HCEC 1CT (cell line): Measurements from ENCODE around the gene OR2B6.

Experiments
- DNase-seq: peaks from one replicate; pipeline ENCODE4 v3.0.0-alpha.2; 2017

OR2B6 gene

DNA sequence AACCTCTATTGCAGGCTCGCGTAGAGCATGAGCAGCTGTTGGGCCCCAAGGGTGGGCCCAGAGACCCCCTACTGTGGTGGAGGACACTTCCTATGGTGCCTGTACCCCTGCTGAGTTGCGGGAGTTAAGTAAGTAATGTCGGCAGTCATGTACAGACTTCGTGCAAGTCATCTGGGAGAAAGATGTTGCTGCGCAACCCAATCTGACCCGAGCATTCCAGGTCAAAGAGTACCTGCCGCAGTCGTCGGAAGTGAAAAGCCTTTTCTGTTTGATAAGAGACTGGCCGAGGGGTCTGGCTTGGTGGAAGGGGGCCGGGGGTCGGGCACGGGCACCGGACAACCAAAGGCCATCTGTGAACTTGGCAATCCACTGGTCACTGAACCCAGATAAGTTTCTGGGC is 44.3 kb downstream of the OR2B6 start:
- DNase-seq = no peak

- DNase-seq = no peak
Observed at GRCh38 chr6:28001751-28002150, 44.7 kb downstream of the OR2B6 start.

GRCh38 chr6:28002161-28002560 is 45.1 kb downstream of the OR2B6 start:
- no peak for DNase-seq

DNA sequence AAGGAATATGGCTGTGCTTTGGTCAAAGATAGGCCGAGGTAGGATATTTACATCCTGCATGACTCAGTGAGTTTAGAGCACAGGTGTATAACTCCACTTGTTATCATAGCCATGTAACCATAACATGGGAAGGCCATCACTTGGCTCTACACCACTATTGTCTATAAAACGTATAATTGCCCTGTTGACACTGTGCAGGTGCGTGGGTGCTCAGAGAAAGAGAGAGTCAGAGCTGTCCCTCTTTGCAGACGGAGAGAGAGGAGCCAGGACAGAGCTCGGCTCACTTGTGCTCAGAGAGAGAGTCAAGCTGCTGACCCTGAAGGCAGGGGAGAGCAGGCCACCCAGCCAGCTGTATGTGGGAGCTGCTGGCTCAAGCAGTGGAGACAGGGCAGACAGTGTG is 46.0 kb downstream of the OR2B6 start:
- no peak for DNase-seq

GRCh38 chr6:28003661-28004060 is 46.6 kb downstream of the OR2B6 start:
- DNase-seq = no peak

DNA sequence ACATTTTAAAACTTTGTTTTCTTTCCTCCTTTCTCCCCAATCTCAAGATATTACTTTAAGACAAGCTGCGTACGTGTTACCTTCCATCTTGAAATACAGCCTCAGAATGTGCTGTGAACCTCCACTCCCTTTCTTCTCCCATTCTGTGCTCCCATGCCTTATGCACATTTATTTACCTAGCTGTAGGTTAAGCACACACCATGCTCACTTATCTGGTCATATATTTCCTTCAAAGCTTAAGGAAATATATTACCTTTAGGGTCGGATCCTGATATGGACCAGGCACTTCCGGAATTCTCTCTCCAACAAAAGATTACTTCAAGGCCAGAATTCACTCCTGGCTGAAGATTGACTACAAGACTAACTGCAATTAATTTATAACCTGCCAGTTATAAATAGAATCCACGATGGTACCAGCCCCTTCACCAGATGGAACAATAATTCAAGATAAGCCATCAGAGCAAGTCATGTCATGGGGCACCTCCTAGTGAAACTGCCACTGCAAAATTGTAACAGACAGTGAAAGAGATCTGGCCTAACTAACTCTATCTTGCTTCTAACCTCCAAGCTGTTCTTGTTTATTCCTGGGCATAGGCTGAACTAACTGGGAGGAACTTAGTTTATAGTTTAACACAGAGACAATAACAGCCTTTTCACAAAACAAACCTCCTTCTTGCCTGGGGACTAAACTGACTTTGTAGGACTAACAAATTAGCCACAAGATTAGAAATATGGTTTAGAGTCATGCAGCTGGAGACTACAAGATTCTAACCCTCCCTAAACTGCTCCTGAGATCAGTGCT is 47.5 kb downstream of the OR2B6 start:
- no peak for DNase-seq

- no peak for DNase-seq
Observed at GRCh38 chr6:28005152-28005890, 48.3 kb downstream of the OR2B6 start.

DNA sequence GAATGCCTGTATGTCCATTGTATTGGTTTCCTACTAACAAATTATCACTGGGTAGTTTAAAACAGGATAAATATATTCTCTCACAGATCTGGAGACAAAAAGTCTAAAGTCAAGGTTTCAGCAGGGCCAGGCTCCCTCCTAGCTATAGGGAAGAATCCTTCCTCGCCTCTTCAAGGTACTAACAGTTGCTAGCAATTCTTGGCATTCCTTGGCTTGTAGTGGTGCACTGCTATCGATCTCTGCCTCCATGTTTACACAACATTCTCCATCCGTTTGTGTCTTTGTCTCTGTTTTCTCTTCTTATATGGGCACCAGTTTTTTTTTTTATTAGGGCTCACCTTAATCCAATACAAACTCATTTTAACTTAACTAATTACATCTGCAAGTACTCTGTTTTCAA is 48.9 kb downstream of the OR2B6 start:
- no peak for DNase-seq
